HL-60/S4 (cell line): Measurements from ENCODE around the gene PDLIM4.

ENCODE experiments used
- in situ Hi-C: fragments of 300-500 bp; cut with MboI; formaldehyde crosslinking; loops from 2 replicates; pipeline ENCODE4 v1.14.3; 2022; ENCODE audit warnings: low sequenced_read_pairs

PDLIM4 gene

GRCh38 chr5:132280371-132281240 is 23.1 kb downstream of the PDLIM4 start:
- in situ Hi-C loops = no loop called here

DNA sequence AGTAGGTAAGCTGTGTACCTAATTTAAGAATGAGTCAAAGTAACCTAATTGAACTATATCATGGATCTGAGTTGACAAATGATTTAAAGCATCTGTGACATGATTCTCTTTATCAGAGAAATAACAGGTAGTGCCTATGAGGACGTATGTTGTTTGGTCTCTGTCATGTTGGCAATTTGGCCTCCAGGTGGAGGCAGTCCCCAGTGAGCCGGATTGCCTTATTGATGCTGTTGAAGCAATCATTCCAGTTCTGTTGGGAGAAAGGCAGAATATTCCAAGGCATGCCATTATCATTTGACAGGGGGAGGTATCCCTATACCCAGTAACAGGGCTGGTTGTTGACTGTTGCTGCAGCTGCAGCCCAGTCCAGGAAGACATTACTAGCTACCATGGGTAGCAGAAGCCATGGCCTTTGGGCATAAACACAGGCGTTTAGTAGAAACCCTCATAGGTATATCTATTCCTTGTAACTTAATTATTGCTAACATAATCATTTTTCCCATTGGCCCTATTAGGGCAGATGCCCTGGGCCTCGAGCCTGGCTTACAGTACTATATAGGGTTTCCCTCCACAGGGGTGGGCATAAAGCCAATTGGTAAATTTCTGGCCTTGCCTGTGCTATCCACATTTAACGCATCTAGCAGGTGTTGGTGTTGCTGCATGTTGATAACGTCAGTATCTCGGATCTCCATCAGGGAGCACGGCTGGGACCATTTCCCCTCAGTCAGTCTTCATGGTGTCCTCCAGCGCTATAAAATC is 24.5 kb downstream of the PDLIM4 start:
- in situ Hi-C loops = no loop called here

DNA sequence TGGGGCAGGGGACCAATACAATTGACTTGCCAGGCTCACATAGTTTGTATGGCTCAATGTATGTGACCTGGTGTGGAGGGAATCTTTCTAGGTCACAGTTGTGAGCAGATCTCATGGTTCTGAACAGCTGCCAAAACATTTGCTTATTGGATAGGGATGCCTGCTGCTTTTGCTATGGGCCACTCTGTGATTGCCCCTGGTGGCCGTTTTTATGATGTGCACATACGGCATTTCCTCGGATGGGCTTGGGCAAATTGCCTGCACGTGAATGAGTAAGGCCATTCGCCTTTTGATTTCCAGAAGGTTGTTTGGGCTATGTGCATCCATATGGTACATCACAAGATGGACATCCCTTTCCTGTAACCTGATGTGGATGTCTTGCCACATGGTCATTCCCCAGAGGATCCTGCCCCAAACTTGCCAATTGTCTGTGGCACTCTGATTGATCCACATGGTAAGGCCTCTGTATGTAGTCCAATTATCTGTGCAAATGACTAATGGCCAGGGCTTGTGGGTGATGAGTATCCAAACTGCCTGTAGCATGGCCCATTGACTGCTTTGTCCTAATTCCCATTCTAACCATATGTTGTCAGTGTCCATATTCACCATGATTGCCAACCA is 26.0 kb downstream of the PDLIM4 start:
- in situ Hi-C loops = no loop called here

- in situ Hi-C loops = no loop called here
Observed at GRCh38 chr5:132289097-132289496, 31.6 kb downstream of the PDLIM4 start.

- in situ Hi-C loops = no loop called here
Observed at GRCh38 chr5:132291026-132291425, 33.5 kb downstream of the PDLIM4 start.

GRCh38 chr5:132293066-132293991 is 35.8 kb downstream of the PDLIM4 start:
- in situ Hi-C loops = no loop called here

- in situ Hi-C loops = no loop called here
Observed at GRCh38 chr5:132293992-132294727, 36.7 kb downstream of the PDLIM4 start, which contains the start of gene SLC22A4. SLC22A4 (plus strand) TSS chr5:132294394; CDS start chr5:132294617, 223 bp downstream.

DNA sequence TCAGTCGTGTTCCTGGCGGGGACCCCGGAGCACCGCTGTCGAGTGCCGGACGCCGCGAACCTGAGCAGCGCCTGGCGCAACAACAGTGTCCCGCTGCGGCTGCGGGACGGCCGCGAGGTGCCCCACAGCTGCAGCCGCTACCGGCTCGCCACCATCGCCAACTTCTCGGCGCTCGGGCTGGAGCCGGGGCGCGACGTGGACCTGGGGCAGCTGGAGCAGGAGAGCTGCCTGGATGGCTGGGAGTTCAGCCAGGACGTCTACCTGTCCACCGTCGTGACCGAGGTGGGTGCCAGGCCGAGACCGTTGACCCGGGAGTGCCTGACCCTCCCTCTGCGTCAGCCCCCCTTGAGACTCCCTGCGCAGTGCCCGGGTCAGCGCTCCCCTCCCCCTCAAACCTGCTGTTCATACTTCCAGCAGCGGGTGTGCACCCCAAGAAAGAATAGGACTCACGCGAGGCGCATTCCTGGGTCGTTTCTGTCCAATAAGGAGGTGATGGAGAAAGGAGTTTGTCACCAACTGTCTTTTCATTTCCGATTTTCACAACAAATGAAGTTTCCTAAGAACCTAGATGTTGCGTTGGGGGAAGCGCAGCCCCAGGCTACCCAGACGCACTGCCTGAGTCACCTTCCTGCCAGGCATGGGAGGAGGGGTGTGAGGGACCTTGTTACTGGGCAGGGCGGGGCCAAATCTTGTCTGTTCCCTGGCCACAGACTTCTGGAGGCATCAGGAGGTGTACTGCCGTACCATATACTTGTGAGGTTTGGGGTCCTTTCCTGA is 37.4 kb downstream of the PDLIM4 start:
- in situ Hi-C loops = no loop called here

- in situ Hi-C loops = no loop called here
Observed at GRCh38 chr5:132295505-132296411, 38.3 kb downstream of the PDLIM4 start.

DNA sequence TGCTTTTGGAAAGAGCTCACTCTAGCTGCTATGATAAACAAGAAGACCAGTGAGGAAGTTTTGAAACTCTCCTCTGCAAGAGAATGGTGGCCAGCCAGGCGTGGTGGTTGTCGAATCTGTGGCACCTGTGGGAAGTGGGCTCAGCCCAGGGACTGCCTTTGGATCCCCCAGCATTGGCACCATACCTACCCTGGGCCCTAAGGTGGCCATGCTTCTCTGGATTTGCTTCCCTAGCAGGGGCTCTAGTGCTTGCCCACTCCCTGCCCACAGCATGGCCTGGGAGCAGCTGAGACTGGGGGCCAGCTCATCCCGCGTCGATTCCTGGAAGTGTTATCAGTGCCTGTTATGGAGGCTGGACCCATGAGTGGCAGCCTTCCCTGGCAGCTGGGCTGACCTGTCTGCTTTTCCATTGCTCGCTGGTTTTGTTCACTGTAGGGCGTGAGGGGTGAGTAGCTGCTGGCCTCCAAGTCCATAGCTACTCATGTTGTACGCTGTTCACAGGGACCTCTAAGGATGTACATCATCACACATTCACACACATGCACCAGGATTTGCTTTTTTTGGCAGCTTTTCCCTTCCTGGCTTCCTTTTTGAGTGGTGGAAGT is 39.0 kb downstream of the PDLIM4 start:
- in situ Hi-C loops = no loop called here

GRCh38 chr5:132297211-132297940 is 39.9 kb downstream of the PDLIM4 start:
- in situ Hi-C loops = no loop called here

GRCh38 chr5:132298298-132299212 is 41.1 kb downstream of the PDLIM4 start:
- in situ Hi-C loops = no loop called here

GRCh38 chr5:132299917-132300316 is 42.4 kb downstream of the PDLIM4 start:
- in situ Hi-C loops = no loop called here

DNA sequence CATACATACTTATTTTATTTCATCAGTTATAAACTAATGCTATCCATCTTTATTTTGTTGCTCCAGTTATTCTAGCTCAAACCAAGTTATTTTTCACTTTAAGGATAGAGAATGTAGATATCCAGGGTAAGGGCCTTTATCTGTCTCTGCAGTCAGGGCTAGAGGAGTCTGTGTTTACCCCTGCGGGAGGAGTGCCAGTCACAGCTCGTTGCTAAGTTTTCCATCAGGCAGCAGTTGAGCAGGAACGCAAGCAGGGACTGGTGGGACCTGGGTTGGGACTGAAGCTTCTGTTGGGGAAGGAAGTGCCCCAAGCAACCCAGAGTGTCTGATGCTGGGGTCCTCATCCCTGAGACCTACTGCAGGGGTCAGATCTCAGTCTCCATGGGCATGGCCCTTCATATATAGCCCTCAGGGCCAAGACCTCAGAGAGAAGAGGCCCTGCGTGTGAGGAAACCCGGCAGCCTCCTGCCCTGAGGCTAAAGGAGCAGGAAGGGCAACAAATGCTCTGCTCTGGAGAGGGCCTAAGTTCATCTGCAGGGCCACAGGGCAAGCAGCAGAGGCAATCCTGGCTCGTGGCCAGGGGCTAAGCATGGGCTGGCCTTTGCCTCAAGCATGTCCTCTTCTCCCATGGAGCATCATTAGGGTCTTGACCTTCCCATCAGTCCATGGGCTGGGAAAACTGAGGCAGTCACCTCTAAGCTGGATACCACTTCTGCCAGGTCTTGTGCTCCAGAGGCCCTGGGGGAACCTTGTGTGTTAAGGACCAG is 43.3 kb downstream of the PDLIM4 start:
- in situ Hi-C loops = no loop called here
